ENCODE data around the gene FBN1. TPM values are rescaled to one million over a fixed set of nuclear protein-coding genes. Genes with fewer than 3 reads are reported as not detected.

Gene FBN1
- polyA plus RNA-seq, 6 donors from 2014 or later = 0.03 TPM; not detected in 5

- H3K4me1 Mint-ChIP-seq = no peaks in the 10 kb centered on the region
- no peaks in the 10 kb centered on the region for H3K36me3 Mint-ChIP-seq
- no peaks in the 10 kb centered on the region for H3K27me3 Mint-ChIP-seq
- DNase-seq = no peak
- H3K9me3 Mint-ChIP-seq = no peaks in the 10 kb centered on the region
- no peak for ATAC-seq (ENCODE audit: low read depth in 2 of 2)
- H3K27ac Mint-ChIP-seq = no peak overlapping the region
- H3K4me3 Mint-ChIP-seq = no peak overlapping the region
Observed at GRCh38 chr15:48415036-48415886, 230.2 kb downstream of the FBN1 start.

DNA sequence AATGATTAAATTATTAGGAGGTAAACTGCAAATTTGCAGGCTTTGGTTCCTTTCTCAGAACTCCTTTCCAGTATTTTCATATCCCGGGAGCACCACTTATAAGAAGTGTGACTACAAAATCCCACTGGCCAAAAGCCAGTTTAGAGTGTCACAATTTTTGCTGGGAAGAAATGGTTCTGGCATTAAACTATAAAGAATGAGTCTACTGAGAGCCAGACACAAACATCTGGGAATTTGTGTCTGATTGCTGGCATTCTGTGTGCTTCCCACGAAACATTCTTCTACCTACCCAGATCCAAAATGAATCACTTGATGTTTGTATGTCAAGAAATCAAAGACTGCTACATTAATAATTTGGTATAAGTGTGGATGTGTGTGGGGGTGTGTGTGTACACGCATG, 231.5 kb downstream of the FBN1 start:
- DNase-seq = no peak

GRCh38 chr15:48413304-48413703, 232.2 kb downstream of the FBN1 start:
- no peak for ATAC-seq (ENCODE audit: low read depth in 2 of 2)
- Mint-ChIP-seq H3K27me3 (no peaks in the 10 kb centered on the region), H3K27ac (no peak overlapping the region), H3K4me1 (no peaks in the 10 kb centered on the region), H3K4me3 (no peak overlapping the region), H3K9me3 (no peaks in the 10 kb centered on the region), H3K36me3 (no peaks in the 10 kb centered on the region)
- no peak for DNase-seq

More for the DNA sequence above, 231.5 kb downstream of the FBN1 start:
- no peak for ATAC-seq (ENCODE audit: low read depth in 2 of 2)
- no peaks in the 10 kb centered on the region for H3K36me3 Mint-ChIP-seq
- no peaks in the 10 kb centered on the region for H3K27me3 Mint-ChIP-seq
- no peak overlapping the region for H3K4me3 Mint-ChIP-seq
- H3K9me3 Mint-ChIP-seq = no peaks in the 10 kb centered on the region
- H3K4me1 Mint-ChIP-seq = no peaks in the 10 kb centered on the region
- H3K27ac Mint-ChIP-seq = no peak overlapping the region

- DNase-seq (no peak), ATAC-seq (ENCODE audit: low read depth in 2 of 2) (no peak)
- Mint-ChIP-seq H3K36me3 (no peaks in the 10 kb centered on the region), H3K4me1 (no peaks in the 10 kb centered on the region), H3K9me3 (no peaks in the 10 kb centered on the region), H3K27ac (no peak overlapping the region), H3K4me3 (no peak overlapping the region), H3K27me3 (no peaks in the 10 kb centered on the region)
Observed at GRCh38 chr15:48411971-48412591, 233.4 kb downstream of the FBN1 start.

GRCh38 chr15:48409623-48410022, 235.9 kb downstream of the FBN1 start:
- no peak overlapping the region for H3K27ac Mint-ChIP-seq
- ATAC-seq (ENCODE audit: low read depth in 2 of 2) (no peak), DNase-seq (no peak)
- no peaks in the 10 kb centered on the region for H3K27me3 Mint-ChIP-seq
- H3K36me3 Mint-ChIP-seq = no peaks in the 10 kb centered on the region
- H3K9me3 Mint-ChIP-seq = no peaks in the 10 kb centered on the region
- no peaks in the 10 kb centered on the region for H3K4me1 Mint-ChIP-seq
- no peak overlapping the region for H3K4me3 Mint-ChIP-seq

DNA sequence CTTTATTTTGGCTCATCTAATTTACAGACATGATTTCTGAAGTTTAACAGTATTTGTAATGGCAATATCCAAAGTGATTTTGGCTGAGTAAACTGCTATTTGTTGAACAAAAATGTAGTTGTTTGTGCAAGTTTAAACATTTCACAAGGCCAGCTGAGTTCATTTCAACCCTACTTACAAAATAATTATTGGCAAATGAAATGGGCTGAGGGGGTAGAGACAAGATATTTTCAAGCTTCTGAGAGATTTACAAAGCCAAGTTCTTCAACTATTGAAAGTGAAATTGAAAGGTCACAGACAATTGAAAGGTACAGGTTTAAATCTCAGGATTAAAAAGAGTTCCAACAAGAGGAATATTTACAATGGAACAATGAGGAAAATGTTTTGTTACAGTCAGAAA, 237.2 kb downstream of the FBN1 start:
- ATAC-seq (ENCODE audit: low read depth in 2 of 2) (no peak), DNase-seq (no peak)
- no peaks in the 10 kb centered on the region for H3K27me3 Mint-ChIP-seq
- no peak overlapping the region for H3K4me3 Mint-ChIP-seq
- no peaks in the 10 kb centered on the region for H3K4me1 Mint-ChIP-seq
- H3K27ac Mint-ChIP-seq = no peak overlapping the region
- no peaks in the 10 kb centered on the region for H3K36me3 Mint-ChIP-seq
- no peaks in the 10 kb centered on the region for H3K9me3 Mint-ChIP-seq

DNA sequence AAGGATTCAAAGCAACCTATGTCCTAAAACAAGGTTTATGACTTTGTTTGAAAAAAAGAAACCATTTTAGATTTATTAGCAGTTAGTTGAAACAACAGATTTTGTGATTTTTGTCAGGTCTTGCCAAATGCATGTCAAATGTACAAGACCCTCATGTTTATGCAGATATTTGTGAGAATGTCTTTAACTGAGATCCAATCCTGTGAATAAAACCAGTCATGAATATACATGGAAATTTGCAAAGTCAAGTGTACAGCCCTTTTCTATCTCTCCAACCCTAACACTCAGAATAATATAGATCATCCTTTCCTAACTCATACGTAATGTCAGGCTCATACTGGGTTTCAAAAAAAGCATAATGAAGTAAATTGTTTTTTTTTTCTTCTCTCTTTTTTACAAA, 237.9 kb downstream of the FBN1 start:
- no peak overlapping the region for H3K4me3 Mint-ChIP-seq
- H3K27ac Mint-ChIP-seq = peak overlapping the region in 1 of 6 donors; percentile 1
- H3K9me3 Mint-ChIP-seq = no peaks in the 10 kb centered on the region
- H3K4me1 Mint-ChIP-seq = no peaks in the 10 kb centered on the region
- H3K36me3 Mint-ChIP-seq = no peaks in the 10 kb centered on the region
- DNase-seq (no peak), ATAC-seq (ENCODE audit: low read depth in 2 of 2) (no peak)
- no peaks in the 10 kb centered on the region for H3K27me3 Mint-ChIP-seq

- Mint-ChIP-seq H3K27me3 (no peaks in the 10 kb centered on the region), H3K27ac (no peak overlapping the region), H3K4me1 (no peaks in the 10 kb centered on the region), H3K9me3 (no peaks in the 10 kb centered on the region), H3K4me3 (no peak overlapping the region), H3K36me3 (no peaks in the 10 kb centered on the region)
- ATAC-seq (ENCODE audit: low read depth in 2 of 2) (no peak), DNase-seq (no peak)
Observed at GRCh38 chr15:48406911-48407310, 238.6 kb downstream of the FBN1 start.

GRCh38 chr15:48406266-48406891, 239.1 kb downstream of the FBN1 start:
- no peaks in the 10 kb centered on the region for H3K36me3 Mint-ChIP-seq
- no peak overlapping the region for H3K4me3 Mint-ChIP-seq
- no peaks in the 10 kb centered on the region for H3K4me1 Mint-ChIP-seq
- H3K9me3 Mint-ChIP-seq = no peaks in the 10 kb centered on the region
- H3K27ac Mint-ChIP-seq = no peak overlapping the region
- DNase-seq = no peak
- H3K27me3 Mint-ChIP-seq = no peaks in the 10 kb centered on the region
- ATAC-seq (ENCODE audit: low read depth in 2 of 2) = no peak

GRCh38 chr15:48402427-48403177, 242.9 kb downstream of the FBN1 start:
- Mint-ChIP-seq H3K27ac (no peak overlapping the region), H3K36me3 (no peaks in the 10 kb centered on the region), H3K9me3 (peaks cover 0 to 2% (median 0%) of the 10 kb centered on the region in 7 donors), H3K4me3 (no peak overlapping the region), H3K27me3 (peaks cover 0 to 6% (median 6%) of the 10 kb centered on the region in 3 donors), H3K4me1 (no peaks in the 10 kb centered on the region)
- ATAC-seq (ENCODE audit: low read depth in 2 of 2) (no peak), DNase-seq (no peak)

GRCh38 chr15:48400086-48400485, 245.4 kb downstream of the FBN1 start:
- peaks cover 0 to 6% (median 6%) of the 10 kb centered on the region in 3 donors for H3K27me3 Mint-ChIP-seq
- no peak overlapping the region for H3K4me3 Mint-ChIP-seq
- H3K36me3 Mint-ChIP-seq = no peaks in the 10 kb centered on the region
- peaks cover 0 to 2% (median 0%) of the 10 kb centered on the region in 7 donors for H3K9me3 Mint-ChIP-seq
- ATAC-seq (ENCODE audit: low read depth in 2 of 2) (no peak), DNase-seq (no peak)
- H3K27ac Mint-ChIP-seq = no peak overlapping the region
- H3K4me1 Mint-ChIP-seq = no peaks in the 10 kb centered on the region

DNA sequence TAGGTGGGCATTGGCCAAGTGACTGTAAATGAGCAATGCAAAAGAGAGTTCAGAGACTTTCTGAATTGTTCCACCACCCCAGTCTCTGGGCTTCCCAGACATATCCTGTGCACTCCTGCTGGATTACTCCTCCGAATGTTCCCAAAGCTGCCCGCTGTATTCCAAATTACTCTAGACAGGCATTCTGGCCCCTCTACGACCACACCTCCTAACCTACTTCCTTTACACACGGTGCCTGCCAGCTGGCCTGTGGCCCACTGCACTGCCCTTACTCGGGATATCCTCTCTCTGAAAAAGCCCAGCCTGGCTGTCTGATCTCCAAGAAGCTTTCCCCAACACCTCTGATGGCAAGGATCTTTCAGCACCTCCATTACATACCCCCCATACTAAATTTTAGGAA, 247.7 kb downstream of the FBN1 start:
- H3K27me3 Mint-ChIP-seq = peaks cover 2 to 6% (median 6%) of the 10 kb centered on the region in 3 donors
- peak overlapping the region in 1 of 8 donors; percentile 29 for H3K4me3 Mint-ChIP-seq
- H3K4me1 Mint-ChIP-seq = no peaks in the 10 kb centered on the region
- H3K9me3 Mint-ChIP-seq = peaks cover 0 to 2% (median 0%) of the 10 kb centered on the region in 7 donors
- H3K36me3 Mint-ChIP-seq = no peaks in the 10 kb centered on the region
- no peak overlapping the region for H3K27ac Mint-ChIP-seq
- ATAC-seq (ENCODE audit: low read depth in 2 of 2) (no peak), DNase-seq (no peak)

DNA sequence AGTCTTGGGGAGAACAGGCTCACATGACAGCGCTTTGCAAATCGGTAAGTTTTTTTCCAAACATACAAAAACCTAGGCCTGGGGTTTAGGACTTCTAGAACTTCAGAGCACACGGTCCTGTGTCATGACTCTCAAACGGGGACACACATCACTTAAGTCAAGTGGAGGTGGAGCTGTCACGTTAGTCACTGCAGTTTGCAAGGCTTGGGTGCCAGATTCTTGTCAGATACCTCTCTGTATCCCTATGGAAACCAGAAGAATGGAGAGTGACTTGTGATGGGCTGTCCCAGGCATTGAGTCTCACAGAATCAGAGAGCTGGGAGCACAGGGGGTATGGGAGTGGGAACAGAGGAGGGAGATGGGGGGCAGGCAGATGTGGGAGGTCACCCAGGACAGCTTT, 249.5 kb downstream of the FBN1 start:
- H3K9me3 Mint-ChIP-seq = peaks cover 0 to 2% (median 0%) of the 10 kb centered on the region in 7 donors
- H3K27me3 Mint-ChIP-seq = peaks cover 6 to 11% (median 6%) of the 10 kb centered on the region in 3 donors
- ATAC-seq (ENCODE audit: low read depth in 2 of 2) = no peak
- H3K27ac Mint-ChIP-seq = peak overlapping the region in 1 of 6 donors; percentile 58
- H3K36me3 Mint-ChIP-seq = no peaks in the 10 kb centered on the region
- no peaks in the 10 kb centered on the region for H3K4me1 Mint-ChIP-seq
- no peak for DNase-seq
- no peak overlapping the region for H3K4me3 Mint-ChIP-seq

All from naive B cell (primary cell).